ENCODE measurements around the gene TTC21A. TPM values are rescaled to one million over a fixed set of nuclear protein-coding genes. Genes with fewer than 3 reads are reported as not detected.

The TTC21A gene
- total RNA-seq, 1 experiment from 2014 or later: 1.7 TPM

DNA sequence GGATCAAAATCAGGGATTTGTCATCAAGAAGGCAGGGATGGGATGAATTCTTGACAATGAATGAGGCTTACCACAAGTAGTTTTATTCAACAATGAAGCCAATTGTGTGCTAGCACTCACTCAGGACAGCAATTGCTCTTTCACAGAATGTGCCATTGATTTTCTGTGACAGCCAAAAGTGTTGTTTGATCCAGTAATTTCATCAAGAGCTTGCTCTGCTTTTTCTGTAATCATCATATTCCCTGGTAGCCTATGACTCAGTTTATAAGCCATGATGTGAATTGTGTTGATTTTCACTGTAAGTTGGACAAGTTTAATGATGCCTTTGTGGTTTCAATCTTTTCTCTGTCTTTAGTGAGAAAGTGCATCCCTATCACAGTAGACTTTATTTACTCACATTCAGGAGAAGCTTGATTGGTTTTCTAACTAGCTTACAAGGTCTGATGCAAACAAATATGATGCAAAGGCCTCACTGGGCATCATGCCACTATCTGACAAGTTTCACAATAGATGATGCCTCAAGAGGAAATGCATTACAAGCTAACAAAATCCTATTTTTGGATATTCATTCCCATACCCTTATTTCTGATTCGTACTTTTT lies 59.6 kb downstream of the TTC21A start:
- H3K27ac ChIP-seq (ENCODE audit: insufficient read length, low read depth, low read length): no peak overlapping the region
- H4K5ac ChIP-seq (ENCODE audit: insufficient read length, low read depth, low read length): no peak overlapping the region

More for the DNA sequence above, 59.6 kb downstream of the TTC21A start:
- no peak overlapping the region for H2AK5ac ChIP-seq (ENCODE audit: insufficient read length, low read length)
- H3K79me1 ChIP-seq (ENCODE audit: insufficient read depth, low read depth, low read length, poor library complexity, severe bottlenecking): no peaks in the 10 kb centered on the region
- peaks cover 8 to 10% of the 10 kb centered on the region in 2 experiments; a peak in 4 of 5 replicates for H3K9me3 Mint-ChIP-seq
- H2BK20ac ChIP-seq (ENCODE audit: low read depth, low read length, poor library complexity, severe bottlenecking): no peak overlapping the region
- H3K27me3 Mint-ChIP-seq (ENCODE audit: low read depth): peaks cover 3% of the 10 kb centered on the region
- H3K14ac ChIP-seq (ENCODE audit: insufficient read depth, low read length): no peak overlapping the region
- H2BK15ac ChIP-seq (ENCODE audit: low read depth, low read length): no peak overlapping the region
- no CpG with 5 or more reads among the region's 1 CpG for WGBS (ENCODE audit: extremely low coverage, insufficient read length, low lambda C conversion rate)
- no peak overlapping the region for H3K9ac ChIP-seq (ENCODE audit: extremely low read depth, insufficient read length, low read length)
- H3K4me3 Mint-ChIP-seq: no peak overlapping the region
- H4K20me1 ChIP-seq (ENCODE audit: control insufficient read depth, insufficient read depth, insufficient read length): no peaks in the 10 kb centered on the region
- no peak overlapping the region for H2BK120ac ChIP-seq (ENCODE audit: low read depth, low read length, poor library complexity, severe bottlenecking)
- peaks cover 0 to 8% (median 3%) of the 10 kb centered on the region in 3 experiments; a peak in 5 of 7 replicates for H3K36me3 Mint-ChIP-seq (ENCODE audit: insufficient read depth in 1 of 3, low read depth in 3 of 3)
- H3K18ac ChIP-seq (ENCODE audit: insufficient read length, low read depth, low read length): no peak overlapping the region
- no peaks in the 10 kb centered on the region for H3K23me2 ChIP-seq (ENCODE audit: insufficient read length, low read depth, low read length, poor library complexity, severe bottlenecking)
- H3K4ac ChIP-seq (ENCODE audit: low read depth, low read length): no peak overlapping the region
- no peak overlapping the region for H3K56ac ChIP-seq (ENCODE audit: insufficient read length, low read depth, low read length)
- no peaks in the 10 kb centered on the region for H3K27me3 ChIP-seq (ENCODE audit: insufficient read depth, low read length)
- H3K27ac Mint-ChIP-seq: no peak overlapping the region
- no peak overlapping the region for H2BK12ac ChIP-seq (ENCODE audit: insufficient read length, low read depth, low read length)
- H3K4me1 ChIP-seq (ENCODE audit: insufficient read depth, low read length): peaks cover 4% of the 10 kb centered on the region; the same call in 1 of the 2 replicates
- TF ChIP-seq, protein P1, sequence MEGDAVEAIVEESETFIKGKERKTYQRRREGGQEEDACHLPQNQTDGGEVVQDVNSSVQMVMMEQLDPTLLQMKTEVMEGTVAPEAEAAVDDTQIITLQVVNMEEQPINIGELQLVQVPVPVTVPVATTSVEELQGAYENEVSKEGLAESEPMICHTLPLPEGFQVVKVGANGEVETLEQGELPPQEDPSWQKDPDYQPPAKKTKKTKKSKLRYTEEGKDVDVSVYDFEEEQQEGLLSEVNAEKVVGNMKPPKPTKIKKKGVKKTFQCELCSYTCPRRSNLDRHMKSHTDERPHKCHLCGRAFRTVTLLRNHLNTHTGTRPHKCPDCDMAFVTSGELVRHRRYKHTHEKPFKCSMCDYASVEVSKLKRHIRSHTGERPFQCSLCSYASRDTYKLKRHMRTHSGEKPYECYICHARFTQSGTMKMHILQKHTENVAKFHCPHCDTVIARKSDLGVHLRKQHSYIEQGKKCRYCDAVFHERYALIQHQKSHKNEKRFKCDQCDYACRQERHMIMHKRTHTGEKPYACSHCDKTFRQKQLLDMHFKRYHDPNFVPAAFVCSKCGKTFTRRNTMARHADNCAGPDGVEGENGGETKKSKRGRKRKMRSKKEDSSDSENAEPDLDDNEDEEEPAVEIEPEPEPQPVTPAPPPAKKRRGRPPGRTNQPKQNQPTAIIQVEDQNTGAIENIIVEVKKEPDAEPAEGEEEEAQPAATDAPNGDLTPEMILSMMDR (conservative IDR thresholded peaks at IDR 0.05): no peak
- no peak for DNase-seq
- no peak overlapping the region for H2AFZ ChIP-seq (ENCODE audit: low read length)
- H4K91ac ChIP-seq (ENCODE audit: insufficient read length, low read depth, low read length): no peak overlapping the region
- no peak overlapping the region for H3T11ph ChIP-seq (ENCODE audit: low read length)
- no peak overlapping the region for H3K23ac ChIP-seq (ENCODE audit: insufficient read length, low read depth, low read length)
- H3K4me1 Mint-ChIP-seq: peaks cover 14 to 19% of the 10 kb centered on the region in 2 experiments
- no peaks in the 10 kb centered on the region; the same call in 1 of the 2 replicates for H3K79me2 ChIP-seq (ENCODE audit: insufficient read depth, low read length)
- no peak overlapping the region for H4K8ac ChIP-seq (replicated peaks; ENCODE audit: insufficient read length, low read depth, low read length)
- H2BK5ac ChIP-seq (ENCODE audit: insufficient read length, low read length): no peak overlapping the region
- H3K9me3 ChIP-seq (ENCODE audit: control insufficient read depth, low read depth, low read length): no peaks in the 10 kb centered on the region
- no peak overlapping the region for H3K4me2 ChIP-seq (ENCODE audit: insufficient read depth, insufficient read length, low read length)
